GM12891 (cell line): ENCODE measurements around the gene VN1R5.

ENCODE experiments used
- POLR2A ChIP-seq: IDR thresholded peaks from 2 replicates; pipeline ENCODE4 v1.6.1; 2011; ENCODE audit warnings: low read depth, low read length, control low read depth
- POLR2AphosphoS5 ChIP-seq: IDR thresholded peaks from 2 replicates; pipeline ENCODE4 v1.6.1; 2011; ENCODE audit warnings: low read depth, low read length, control low read depth
- TAF1 ChIP-seq: IDR thresholded peaks from 2 replicates; pipeline ENCODE4 v1.6.1; 2011; ENCODE audit warnings: low read depth, low read length, control low read depth

DNA sequence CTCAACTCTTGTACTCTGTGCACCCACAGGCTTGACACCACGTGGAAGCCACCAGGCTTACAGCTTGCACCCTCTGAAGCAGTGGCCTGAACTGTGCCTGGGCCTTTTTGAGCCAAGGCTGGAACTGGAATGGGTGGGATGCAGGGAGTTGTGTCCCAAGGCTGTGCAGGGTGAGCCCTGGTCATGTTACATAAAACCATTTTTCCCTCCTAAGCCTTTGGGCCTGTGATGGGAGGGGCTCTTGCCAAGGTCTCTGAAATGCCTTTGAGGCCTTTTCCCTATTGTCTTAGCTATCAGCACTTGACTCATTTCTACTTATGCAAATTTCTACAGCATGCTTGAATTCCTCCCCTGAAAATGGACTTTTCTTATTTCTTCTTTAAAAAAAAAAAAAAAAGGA lies 14.1 kb downstream of the VN1R5 start:
- TF ChIP-seq POLR2A: no peak
- TF ChIP-seq TAF1: no peak
- TF ChIP-seq POLR2AphosphoS5: no peak
